PC-9 (cell line): ENCODE measurements around the gene ATF6. TPM values are rescaled to one million over a fixed set of nuclear protein-coding genes. Genes with fewer than 3 reads are reported as not detected.

Source experiments
- BruUV-seq: library from RNA; stranded (reverse); fragments of 400-500 nt; replicated peaks from 2 replicates; lab custom pipeline; 2021; lab: Mats Ljungman, UMichigan
- CTCF ChIA-PET: fragments of 300-600 bp; sonication (Branson Sonifier 250); formaldehyde crosslinking; loops from one replicate; lab custom pipeline; 2022; ENCODE audit warnings: antibody characterized with exemption; lab: Charles Lee
- POLR2A ChIA-PET: fragments of 300-600 bp; sonication (Branson Sonifier 250); formaldehyde crosslinking; loops from one replicate; lab custom pipeline; 2022; ENCODE audit warnings: antibody characterized with exemption; ENCODE audit not compliant: unreplicated experiment; lab: Charles Lee
- DNase-seq, 2 experiments: peaks; one replicate each; pipeline versions ENCODE4 v3.0.0 to v3.0.0-alpha.2; 2015 to 2022; ENCODE audit warnings: mixed read lengths in 1 of 2
- H2AFZ ChIP-seq: fragments of 200-600 bp; sonication (generic); 2 replicates; pipeline ENCODE4 v1.8.1; 2017; ENCODE audit warnings: antibody characterized with exemption
- H3F3A ChIP-seq: fragments of 200-600 bp; sonication (generic); 2 replicates; pipeline ENCODE4 v1.8.1; 2017; ENCODE audit warnings: antibody characterized with exemption, mild to moderate bottlenecking, low read depth; ENCODE audit not compliant: insufficient read depth
- H3K27ac ChIP-seq: fragments of 200-600 bp; sonication (generic); 2 replicates; pipeline ENCODE4 v1.6.1; 2016; ENCODE audit warnings: mixed run types
- H3K27me3 ChIP-seq: fragments of 200-600 bp; sonication (generic); 2 replicates; pipeline ENCODE4 v1.6.1; 2016; ENCODE audit warnings: low read depth, mixed run types; ENCODE audit not compliant: insufficient read depth
- H3K36me3 ChIP-seq: fragments of 200-600 bp; sonication (generic); 2 replicates; pipeline ENCODE4 v1.6.1; 2016; ENCODE audit warnings: low read depth, mixed run types
- H3K4me1 ChIP-seq: fragments of 200-600 bp; sonication (generic); replicated peaks from 2 replicates; pipeline ENCODE4 v1.6.1; 2016; ENCODE audit warnings: mixed run types; ENCODE audit not compliant: insufficient read depth
- H3K4me2 ChIP-seq: fragments of 200-600 bp; sonication (generic); 2 replicates; pipeline ENCODE4 v1.6.1; 2017; ENCODE audit warnings: mixed run types
- H3K4me3 ChIP-seq: fragments of 200-600 bp; sonication (generic); 2 replicates; pipeline ENCODE4 v1.6.1; 2016; ENCODE audit warnings: mixed run types
- H3K79me2 ChIP-seq: fragments of 200-600 bp; sonication (generic); 2 replicates; pipeline ENCODE4 v1.6.1; 2017; ENCODE audit warnings: low read depth, mixed run types
- H3K9me2 ChIP-seq: fragments of 200-600 bp; sonication (generic); 2 replicates; pipeline ENCODE4 v1.8.1; 2017; ENCODE audit warnings: mild to moderate bottlenecking; ENCODE audit not compliant: insufficient read depth
- H3K9me3 ChIP-seq: fragments of 200-600 bp; sonication (generic); 2 replicates; pipeline ENCODE4 v1.8.1; 2016; ENCODE audit warnings: low read depth; ENCODE audit not compliant: insufficient read depth
- H4K20me1 ChIP-seq: fragments of 200-600 bp; sonication (generic); 2 replicates; pipeline ENCODE4 v1.8.1; 2017; ENCODE audit not compliant: insufficient read depth
- EZH2 ChIP-seq: fragments of 200-600 bp; sonication (generic); IDR thresholded peaks from 2 replicates; pipeline ENCODE4 v1.8.0; 2017; ENCODE audit warnings: antibody characterized with exemption, low read depth
- intact Hi-C: fragments of 100-400 bp; cut with micrococcal nuclease; formaldehyde crosslinking; loops from one replicate; pipeline ENCODE4 v1.10.0; 2022; ENCODE audit not compliant: unreplicated experiment
- total RNA-seq: library from RNA; stranded (reverse); gene quantifications from 2 replicates; pipeline ENCODE4 v1.2.3, GENCODE V29; 2021
- TF ChIP-seq, protein P1 (sequence below): fragments of 200-600 bp; sonication (generic); conservative IDR thresholded peaks from 2 replicates; pipeline ENCODE4 v1.6.1; 2017; ENCODE audit warnings: mixed run types, antibody characterized with exemption, mild to moderate bottlenecking, moderate library complexity

Gene ATF6
- total RNA-seq, 1 experiment from 2014 or later: 19.5 TPM

GRCh38 chr1:161778522-161778921, 12.4 kb downstream of the ATF6 start:
- TF ChIP-seq, protein P1, sequence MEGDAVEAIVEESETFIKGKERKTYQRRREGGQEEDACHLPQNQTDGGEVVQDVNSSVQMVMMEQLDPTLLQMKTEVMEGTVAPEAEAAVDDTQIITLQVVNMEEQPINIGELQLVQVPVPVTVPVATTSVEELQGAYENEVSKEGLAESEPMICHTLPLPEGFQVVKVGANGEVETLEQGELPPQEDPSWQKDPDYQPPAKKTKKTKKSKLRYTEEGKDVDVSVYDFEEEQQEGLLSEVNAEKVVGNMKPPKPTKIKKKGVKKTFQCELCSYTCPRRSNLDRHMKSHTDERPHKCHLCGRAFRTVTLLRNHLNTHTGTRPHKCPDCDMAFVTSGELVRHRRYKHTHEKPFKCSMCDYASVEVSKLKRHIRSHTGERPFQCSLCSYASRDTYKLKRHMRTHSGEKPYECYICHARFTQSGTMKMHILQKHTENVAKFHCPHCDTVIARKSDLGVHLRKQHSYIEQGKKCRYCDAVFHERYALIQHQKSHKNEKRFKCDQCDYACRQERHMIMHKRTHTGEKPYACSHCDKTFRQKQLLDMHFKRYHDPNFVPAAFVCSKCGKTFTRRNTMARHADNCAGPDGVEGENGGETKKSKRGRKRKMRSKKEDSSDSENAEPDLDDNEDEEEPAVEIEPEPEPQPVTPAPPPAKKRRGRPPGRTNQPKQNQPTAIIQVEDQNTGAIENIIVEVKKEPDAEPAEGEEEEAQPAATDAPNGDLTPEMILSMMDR: no peak
- TF ChIP-seq EZH2: no peak
- H3K9me3 ChIP-seq: no peaks in the 10 kb centered on the region
- H3K79me2 ChIP-seq: peaks cover 30% of the 10 kb centered on the region
- no peak overlapping the region for H3K4me3 ChIP-seq
- H3K4me2 ChIP-seq: no peak overlapping the region
- no TSS peak for BruUV-seq
- H3K27me3 ChIP-seq: no peaks in the 10 kb centered on the region
- H3F3A ChIP-seq: no peaks in the 10 kb centered on the region
- 0 out of 2 replicates have a peak, but pooled peaks cover 1% of the 10 kb centered on the region for H3K36me3 ChIP-seq
- H3K4me1 ChIP-seq: no peaks in the 10 kb centered on the region
- no peak for DNase-seq
- CTCF ChIA-PET: no interaction called here
- peaks cover 41% of the 10 kb centered on the region for H4K20me1 ChIP-seq
- POLR2A ChIA-PET: no interaction called here
- no peaks in the 10 kb centered on the region for H3K9me2 ChIP-seq
- intact Hi-C loops: no loop called here
- H2AFZ ChIP-seq: no peak overlapping the region
- H3K27ac ChIP-seq: no peak overlapping the region

DNA sequence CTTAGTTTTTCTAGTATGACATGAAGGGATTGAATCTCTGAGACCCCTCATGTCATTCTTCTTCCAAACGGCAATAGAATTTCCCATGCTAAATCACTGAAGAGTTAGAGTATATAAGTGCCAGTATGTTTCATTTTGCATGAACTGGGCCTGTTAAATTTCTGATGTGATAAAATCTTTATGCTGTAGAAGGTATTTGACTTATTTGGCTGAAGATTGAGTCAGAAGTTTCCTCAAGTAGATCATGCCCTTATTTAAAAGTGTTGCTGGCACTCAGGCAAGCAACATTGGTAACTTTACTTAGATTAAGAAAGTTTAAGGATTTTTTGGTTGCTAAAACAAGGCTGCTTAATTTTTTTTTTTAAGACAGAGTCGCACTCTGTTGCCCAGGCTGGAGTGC, 13.3 kb downstream of the ATF6 start:
- Histone ChIP-seq H2AFZ (no peak overlapping the region), H3K27ac (no peak overlapping the region), H3F3A (no peaks in the 10 kb centered on the region), H3K9me2 (no peaks in the 10 kb centered on the region), H3K36me3 (0 out of 2 replicates have a peak, but pooled peaks cover 9% of the 10 kb centered on the region), H3K4me1 (no peaks in the 10 kb centered on the region), H3K4me3 (no peak overlapping the region), H3K27me3 (no peaks in the 10 kb centered on the region), H3K4me2 (no peak overlapping the region), H4K20me1 (peaks cover 37% of the 10 kb centered on the region), H3K9me3 (no peaks in the 10 kb centered on the region), H3K79me2 (peaks cover 27% of the 10 kb centered on the region; the same call in 1 of the 2 replicates)
- intact Hi-C loops: no loop called here
- CTCF ChIA-PET: no interaction called here
- POLR2A ChIA-PET: no interaction called here
- no peak for TF ChIP-seq EZH2
- TF ChIP-seq, protein P1: no peak
- BruUV-seq: no TSS peak
- no peak for DNase-seq

GRCh38 chr1:161781995-161782394, 15.9 kb downstream of the ATF6 start:
- BruUV-seq: no TSS peak
- Histone ChIP-seq H3K9me2 (no peaks in the 10 kb centered on the region), H3K36me3 (peaks cover 20% of the 10 kb centered on the region; the same call in 1 of the 2 replicates), H3K27ac (no peak overlapping the region), H3K9me3 (no peaks in the 10 kb centered on the region), H3K4me1 (no peaks in the 10 kb centered on the region), H3F3A (no peaks in the 10 kb centered on the region; the same call in 1 of the 2 replicates), H2AFZ (no peak overlapping the region), H3K79me2 (0 out of 2 replicates have a peak, but pooled peaks cover 6% of the 10 kb centered on the region), H4K20me1 (peaks cover 17% of the 10 kb centered on the region; the same call in 1 of the 2 replicates), H3K4me3 (no peak overlapping the region), H3K4me2 (no peak overlapping the region), H3K27me3 (no peaks in the 10 kb centered on the region)
- DNase-seq: no peak
- POLR2A ChIA-PET: no interaction called here
- TF ChIP-seq EZH2: no peak
- TF ChIP-seq, protein P1: no peak
- CTCF ChIA-PET: no interaction called here
- intact Hi-C loops: no loop called here
